GM21423 (cell line): ENCODE results near the gene PIK3R3.
A peak's percentile ranks its signal among the peaks of the same experiment; 100 is the strongest.

Experiments used
- ATAC-seq: cut with Tn5 transposase; IDR thresholded peaks from one replicate; pipeline ENCODE4 v1.9.1; 2021; ENCODE audit warnings: mild to moderate bottlenecking, moderate library complexity; ENCODE audit not compliant: unreplicated experiment

The PIK3R3 gene

DNA sequence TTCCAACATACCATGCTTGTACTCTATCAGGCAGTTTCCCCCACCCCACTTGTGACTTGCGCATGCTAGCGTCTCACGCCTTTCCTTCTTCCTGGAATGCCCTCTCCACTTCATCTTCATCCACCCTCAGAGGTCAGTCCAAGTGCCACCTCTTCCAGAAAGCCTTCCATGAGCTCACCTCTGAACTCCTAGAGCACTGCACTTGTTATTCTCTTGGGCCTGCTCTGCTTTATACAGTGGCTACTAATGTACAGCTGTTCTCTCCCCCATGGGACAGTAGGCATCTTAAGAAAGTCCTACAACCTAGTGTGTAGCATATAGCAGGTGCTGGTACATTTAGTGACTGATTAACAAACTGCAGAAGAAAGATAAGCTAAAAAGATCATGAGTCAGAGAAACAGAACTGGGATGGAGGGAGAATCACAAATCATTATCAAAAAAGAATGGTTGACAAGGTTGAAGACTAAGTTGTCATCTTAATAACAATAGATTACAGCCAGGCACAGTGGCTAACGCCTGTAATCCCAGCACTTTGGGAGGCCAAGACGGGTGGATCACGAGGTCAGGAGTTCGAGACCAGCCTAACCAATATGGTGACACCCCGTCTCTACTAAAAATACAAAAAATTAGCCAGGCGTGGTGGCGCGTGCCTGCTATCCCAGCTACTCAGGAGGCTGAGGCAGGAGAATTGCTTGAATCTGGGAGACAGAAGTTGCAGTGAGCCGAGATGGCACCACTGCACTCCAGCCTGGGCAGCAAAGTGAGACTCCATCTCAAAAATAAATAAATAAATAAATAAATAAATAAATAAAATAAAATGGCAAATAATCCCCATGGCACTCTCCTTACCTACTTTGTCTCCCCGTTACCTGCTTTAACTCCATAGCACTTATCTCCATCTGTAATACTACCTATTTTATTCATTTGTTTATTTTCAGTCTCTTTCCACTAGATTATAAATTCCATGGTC lies 26.2 kb upstream of the PIK3R3 start:
- ATAC-seq = peak; percentile 83

DNA sequence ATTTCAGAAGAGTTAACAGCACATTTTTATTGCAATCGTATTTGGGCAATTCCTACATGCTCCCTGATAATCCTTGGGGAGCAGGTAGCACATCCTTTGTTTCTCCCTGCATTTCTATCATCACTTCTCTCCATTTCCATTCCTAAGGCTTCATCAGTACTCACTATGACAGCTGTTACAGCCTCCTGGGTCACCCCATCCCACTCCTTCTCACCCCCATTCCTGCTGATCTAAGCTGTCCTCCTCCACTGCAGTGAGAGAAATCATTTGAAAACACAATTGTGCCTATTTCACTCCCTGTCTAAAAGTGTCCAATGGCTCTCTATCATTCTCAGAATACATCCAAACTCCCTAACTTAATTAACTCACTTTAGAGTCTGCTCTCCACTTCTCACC lies 25.5 kb upstream of the PIK3R3 start:
- no peak for ATAC-seq

DNA sequence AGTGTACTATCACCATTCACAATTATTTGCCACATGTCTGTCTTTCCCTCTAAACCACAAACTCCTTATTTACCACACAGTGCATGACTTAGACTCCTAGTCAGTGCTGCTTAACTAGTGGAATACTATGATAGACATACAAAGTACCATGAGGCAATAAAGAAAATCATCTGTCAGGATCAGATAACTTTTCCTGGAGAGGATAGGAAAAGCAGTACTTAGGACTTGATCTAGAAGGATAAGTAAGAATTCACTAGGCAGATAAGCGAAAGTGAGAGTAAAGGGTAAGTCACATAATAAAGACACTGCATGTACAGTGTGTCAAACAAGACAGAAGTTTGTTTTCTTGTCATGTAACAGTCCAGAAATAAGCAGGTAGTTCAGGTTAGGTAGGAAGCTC lies 21.3 kb upstream of the PIK3R3 start:
- no peak for ATAC-seq

DNA sequence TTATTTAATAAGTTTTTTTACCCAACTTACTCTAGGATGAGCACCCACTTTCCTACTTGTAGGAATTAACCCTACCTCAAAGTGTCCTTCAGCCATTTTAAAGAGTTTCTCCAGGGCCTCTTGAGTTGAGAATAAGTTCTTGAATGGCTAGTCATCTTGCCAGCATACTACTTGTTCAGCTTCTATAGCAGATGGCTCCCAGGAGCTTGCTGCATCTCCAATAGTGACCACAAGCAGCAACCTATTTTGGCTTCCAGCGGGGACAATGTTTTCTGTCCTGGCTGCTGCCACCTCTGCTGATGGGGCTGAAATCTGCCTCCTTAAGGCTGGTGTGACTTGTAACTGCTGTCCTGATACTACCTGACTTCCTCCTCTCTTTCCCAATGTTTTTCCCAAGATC lies 20.8 kb upstream of the PIK3R3 start:
- ATAC-seq = no peak

DNA sequence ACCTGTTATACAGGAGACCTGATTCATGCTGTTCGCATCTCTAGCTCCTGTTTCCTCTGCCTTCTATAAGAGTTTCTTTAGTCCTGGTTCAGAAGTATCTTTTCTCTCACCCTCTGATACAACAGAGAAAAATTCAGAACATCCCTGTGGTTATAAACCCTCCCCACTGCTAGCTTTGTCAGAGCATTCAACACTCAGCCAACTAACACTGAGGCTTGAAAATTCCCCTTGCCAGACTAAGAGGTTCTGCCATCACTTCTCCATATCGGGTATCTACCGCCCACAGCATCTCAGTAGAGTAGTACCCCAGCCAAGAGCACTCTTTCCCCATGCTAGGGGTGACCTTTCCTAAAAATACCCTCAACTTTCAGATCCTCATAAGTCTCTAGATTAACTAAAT lies 19.6 kb upstream of the PIK3R3 start:
- no peak for ATAC-seq

DNA sequence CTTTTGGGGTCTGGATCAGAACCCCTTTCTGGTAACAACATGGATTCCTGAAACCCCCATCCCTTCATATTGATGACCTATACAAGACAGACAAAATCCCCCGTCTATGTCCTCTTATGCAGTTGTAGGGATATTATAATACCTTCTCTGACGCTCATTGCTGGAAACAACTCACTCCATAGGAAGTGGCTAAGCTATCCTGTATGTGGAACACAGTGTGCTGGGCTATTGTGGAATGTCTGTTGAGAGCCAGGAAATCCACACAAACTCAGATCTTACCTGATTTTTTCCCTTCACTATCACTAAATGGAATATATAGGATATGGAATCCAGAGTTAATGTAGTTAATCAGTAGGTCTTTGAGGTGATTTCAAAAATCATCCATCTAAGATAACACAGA lies 17.7 kb upstream of the PIK3R3 start:
- ATAC-seq = no peak

DNA sequence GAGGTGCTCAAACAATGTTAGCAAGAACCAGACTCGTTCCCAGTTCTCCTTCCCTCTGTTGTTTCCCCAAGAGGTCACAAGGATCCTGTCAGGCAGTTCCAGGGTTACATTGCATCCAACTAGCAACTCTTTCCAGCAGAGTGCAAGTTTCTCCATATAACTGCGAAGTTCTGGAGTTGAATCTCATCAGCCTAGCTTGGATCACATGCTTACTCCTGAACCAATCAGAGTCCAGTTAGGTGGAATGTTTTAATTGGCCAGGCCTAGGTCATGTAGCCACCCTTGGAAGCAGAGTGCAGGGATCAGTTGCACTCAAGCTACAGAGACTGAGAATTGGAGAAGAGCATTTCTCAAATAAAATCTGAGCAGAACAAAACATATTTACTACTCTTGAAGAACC lies 15.9 kb upstream of the PIK3R3 start:
- ATAC-seq = no peak

DNA sequence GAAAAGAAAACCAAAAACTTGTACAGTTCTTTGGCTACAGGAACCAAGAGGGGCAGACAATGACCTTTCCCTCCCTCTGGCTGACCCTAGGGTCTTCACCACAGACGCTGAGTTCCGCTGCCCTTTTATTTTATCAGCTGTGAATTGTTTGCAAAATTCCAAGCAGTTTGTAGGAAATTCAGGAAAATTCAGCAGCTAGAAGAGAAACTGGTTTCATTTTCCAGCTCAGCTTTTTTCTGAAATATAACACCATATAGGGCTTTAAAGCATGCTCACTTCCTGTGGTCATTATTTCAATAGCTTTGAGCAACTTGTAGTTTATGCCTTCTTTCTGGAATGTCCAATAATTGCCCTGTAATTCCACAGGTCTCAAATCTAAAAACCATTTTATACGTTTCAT lies 5.5 kb upstream of the PIK3R3 start:
- ATAC-seq = no peak

DNA sequence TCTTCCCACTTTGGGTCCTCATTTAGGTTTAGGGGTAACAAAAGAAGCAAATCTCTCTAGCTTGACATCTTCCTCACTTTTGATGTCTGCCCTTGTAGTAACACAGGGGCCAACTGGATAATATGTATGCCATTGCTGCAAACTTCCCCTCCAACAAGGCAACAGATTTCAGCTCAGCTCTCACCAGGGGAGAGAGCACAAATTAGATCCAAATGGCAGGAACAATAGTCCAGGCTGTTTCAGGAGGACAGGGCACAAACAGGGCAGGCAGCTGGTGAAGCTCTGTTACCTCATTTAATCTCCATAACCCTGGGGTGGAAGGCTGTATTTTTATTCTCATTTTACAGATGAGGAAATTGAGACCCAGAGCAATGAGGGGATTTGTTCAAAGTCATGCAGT lies 4.3 kb upstream of the PIK3R3 start:
- ATAC-seq = no peak

DNA sequence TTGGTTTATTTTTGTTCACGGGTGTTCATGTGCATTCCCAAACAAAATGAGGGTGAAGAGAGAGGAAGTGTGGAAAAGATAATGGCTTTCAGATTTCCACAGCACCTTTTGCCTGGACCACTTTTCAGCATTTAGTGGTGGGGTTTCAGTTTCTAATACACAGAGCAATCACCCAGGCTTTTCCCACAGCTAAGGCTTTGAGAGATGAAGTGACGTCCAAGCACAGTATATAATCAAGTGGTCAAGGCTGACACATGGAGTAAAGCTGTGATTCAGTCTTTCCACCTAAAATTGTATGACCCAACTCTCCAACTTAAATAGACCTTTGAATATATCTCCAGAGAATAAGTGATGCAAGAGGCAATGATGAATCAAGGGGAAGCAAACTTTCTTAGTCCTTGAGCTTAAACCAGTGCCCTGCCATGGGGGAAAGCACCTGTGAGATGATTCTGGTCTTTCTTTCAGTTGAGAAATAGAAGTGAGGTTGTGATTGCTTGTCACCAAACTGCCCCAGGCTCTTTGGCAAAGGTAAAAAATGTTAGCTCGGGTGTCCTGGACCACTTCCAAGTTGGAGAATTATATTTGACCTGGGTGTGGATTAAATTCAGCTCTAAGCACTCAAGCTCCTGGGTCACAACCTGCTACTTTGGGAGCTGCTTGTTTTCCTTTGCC lies 2.4 kb upstream of the PIK3R3 start:
- no peak for ATAC-seq

DNA sequence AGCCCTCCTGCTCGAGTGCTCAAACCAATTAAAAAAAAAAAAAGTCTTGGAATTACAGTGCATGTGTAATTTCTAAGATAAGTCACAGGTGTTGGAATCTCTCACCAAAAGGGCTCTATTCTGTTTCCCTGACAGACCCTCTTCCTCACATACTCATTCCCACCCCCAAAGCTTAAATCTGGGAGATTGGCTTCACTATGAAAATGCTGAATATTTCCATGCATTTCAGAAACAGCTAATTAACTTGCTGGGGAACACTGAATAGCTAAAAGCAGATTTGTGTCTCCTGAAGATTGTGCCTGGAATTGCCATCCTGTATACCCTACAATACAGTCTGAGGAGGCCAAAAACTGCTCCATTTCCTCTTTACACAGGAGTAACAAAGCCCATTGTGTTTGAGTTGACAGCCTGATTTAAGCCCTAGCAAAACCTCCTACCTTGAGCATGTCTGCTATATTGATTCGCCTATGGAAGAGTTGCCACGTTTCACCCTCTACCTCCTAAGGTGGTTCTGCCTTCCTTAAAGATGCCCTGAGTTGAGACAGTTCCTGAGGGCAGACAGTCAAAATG lies 1.4 kb upstream of the PIK3R3 start:
- ATAC-seq = no peak

DNA sequence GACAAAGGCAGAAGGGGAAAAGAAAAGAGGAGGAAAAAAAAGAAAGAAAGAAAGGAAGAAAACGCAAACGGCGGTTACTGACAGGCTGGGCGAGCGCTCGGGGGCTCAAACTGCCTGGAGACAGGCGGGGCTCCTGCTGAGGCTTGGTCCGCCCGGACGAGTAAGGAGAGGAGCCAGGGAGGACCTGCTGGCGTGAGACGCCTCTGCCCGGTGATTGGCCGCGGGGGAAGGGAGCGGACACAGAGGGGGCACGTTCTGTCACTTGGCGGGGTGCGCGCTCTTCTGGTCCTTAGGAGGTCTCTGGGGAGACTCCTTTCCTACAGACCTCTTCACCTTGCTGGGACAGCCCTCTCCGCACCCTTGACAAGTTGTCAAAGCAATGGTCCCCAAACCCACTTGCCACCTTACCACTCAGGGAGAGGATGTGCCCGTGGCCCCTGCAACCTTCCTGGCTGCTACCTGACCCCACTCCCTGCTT lies 791 bp upstream of the PIK3R3 start:
- ATAC-seq = peak; percentile 50

DNA sequence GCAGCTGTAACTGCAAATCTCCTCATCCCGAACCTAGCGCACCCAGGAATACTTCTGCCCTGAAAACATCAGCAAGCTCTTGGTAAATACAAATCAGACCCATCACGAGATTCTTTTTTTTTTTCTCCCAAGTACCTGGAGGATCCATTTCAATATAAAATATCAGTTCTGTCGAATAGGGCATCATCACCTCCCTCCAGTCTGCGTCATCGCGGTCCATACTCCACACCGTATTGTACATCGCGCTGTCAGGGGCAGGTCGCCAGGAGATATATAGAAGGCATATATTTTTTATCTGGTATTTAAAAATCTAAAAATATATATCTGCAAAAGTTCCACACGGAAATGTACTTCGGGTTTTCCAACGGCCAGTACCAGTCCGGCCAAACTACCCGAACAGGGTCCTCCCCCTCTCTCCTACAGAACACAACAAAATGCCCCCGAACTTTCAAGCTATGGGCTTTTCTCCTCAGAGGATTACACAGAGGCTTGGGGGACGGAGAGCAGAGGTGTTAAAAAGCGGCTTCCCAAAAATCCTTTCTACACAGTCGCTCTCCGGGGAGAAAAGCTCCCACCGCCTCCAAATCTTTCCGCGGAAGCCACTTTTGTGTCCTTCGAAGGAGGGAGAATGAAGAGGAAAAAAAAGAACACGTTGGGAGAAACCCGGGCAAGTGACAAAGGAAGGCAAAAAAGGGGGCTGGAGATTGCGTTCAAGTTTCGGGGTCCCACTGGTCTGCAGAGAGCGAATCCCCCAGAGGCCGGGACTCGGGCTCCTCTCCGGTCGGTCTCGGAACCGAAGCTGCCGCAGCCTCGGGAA lies 509 bp downstream of the PIK3R3 start:
- no peak for ATAC-seq

DNA sequence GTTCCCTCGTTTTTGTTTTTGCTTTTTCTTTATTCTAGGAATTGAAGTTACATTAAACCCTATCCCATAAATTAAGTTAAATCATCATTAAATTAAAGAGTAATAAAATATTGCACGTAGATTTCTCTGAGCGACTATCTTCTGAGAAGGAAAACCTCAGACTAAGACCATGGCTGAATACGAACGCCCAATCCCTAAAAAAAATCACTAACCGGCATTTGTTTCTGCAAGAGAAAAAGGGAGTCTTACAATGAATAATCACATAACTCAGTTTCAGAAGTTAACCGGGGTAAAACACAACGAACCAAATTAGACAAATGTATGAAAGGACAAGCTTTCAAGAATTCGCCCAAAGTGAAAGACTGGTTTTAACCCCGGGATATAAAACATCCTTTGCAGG lies 1.3 kb downstream of the PIK3R3 start:
- ATAC-seq = no peak

DNA sequence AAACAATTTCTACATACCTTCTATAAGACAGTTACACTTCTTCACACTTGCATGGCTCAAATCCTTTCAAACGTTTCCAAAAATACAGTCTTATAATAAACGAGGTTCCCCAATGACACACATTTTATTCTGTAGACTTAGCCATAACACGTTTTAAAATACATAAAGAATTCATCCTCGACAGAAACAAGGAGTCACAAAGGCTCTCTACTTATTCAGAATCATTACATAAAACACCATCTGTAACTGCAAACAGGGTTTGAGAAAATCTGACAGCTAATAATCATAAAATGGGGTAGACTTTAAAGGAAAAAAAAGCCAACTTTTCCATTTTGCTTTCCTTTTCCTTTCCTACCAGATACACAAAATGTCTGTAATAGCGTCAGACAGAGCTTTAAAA lies 1.8 kb downstream of the PIK3R3 start:
- ATAC-seq = no peak

DNA sequence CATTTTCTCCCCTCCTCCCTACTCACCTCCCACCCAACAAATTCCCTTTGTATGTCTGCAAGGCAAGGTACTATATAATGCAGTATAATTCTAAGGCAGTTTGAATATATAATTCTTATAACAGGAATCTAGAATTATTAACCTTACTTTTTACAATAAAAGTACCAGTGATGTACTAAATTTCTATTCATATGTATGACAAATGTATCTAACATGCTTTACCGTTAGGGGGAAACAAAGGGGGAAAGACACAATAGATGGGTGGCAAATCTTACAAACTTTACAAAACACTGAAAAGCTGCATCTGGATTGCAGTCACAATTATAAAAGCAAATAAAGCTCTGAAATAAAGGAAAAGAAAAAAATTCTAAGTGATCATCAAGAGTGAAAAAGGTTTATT lies 2.3 kb downstream of the PIK3R3 start:
- no peak for ATAC-seq

DNA sequence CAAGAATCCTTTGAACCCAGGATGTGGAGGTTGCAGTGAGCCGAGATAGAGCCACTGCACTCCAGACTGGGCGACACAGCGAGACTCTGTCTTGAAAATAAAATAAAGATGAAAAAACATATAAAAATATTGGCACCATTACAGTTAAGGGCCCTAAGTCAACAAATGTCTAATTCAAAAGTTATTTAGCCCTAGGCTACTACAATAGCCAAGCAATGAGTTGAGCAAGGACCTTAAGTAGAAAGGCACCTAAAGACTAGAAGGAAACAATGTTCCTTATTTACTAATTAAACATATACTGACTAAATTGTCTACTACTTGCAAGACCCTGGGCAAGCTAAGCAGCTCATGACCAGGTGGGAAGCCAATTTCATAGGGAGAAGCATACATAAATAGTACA lies 4.1 kb downstream of the PIK3R3 start:
- no peak for ATAC-seq

DNA sequence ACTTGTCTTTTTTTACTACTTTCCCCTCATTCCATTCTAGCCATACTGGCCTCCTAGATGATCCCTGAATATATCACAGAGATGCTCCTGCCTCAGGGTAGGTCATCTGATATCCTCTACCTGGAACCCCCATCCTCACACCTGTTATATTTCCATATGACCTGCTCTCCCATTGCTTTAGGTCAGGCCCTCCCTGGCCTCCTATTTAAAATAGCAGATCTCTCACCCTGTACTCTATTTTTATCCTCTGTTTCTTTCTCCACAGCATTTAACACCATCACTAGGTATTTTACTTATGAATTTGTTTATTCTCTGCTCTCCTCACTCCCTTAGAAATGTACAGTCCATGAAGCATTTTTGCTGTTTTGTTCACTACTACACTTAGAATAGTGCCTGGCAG lies 13.6 kb downstream of the PIK3R3 start:
- no peak for ATAC-seq

DNA sequence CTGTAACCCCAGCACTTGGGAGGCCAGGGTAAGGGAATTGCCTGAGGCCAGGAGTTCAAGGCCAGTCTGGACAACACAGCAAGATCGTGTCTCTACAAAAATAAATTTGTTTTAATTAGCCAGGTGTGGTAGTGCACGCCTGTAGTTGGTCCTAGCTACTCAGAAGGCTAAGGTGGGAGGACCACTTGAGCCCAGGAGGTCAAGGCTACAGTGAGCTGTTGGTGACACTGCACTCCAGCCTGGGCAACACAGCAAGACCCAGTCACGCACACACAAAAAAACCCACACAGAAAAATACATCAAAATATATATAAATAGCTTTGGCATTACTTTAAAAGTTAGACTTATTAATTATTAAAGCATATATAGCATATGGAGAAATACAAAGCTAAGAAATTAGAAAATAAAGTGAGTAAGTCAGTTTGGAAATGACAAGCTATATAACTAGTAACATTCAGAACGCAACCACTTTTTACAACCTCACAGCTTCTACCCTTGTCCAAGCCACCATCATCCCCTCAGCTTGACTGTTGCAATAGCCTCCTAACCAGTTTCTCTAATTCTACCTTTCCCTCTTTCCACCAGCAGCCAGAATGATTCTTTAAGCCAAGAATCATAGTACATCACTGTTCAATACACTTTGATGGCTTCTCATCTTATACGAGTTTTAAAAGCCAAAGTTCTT lies 14.5 kb downstream of the PIK3R3 start:
- ATAC-seq = no peak

DNA sequence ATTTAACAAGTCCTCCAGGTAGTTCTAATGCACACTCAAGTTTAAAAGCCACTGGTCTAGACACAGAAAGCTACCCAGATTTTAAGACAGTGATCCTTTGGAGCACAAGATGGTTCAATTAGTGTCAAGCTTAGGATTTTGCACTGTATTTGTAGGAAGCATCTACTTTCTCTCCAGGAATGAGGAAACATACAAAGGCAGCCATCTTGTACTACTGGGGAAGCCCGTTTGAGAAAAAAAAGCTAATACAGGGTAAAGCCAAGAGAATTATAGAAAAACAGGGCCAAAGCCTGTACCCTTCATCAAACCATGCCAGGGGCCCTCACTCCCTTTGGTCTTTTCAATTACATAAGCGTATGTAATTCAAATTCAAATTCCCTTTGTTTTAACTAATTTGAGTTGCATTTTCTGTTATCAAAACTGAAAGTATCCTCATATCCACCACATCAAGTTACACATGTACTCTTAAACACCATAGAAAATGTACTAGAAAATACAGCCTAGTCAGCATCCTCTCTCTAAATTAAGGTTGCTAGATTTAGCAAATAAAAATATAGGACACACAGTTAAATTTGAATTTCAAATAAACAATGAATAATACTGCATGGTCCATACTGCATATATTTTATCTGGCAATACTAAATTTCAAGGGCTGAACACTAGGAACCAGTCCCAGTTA lies 17.4 kb downstream of the PIK3R3 start:
- ATAC-seq = no peak
